Stimulated activated memory B cell treated with anti-CD40 and anti-IgM and Interleukin-4, amounts not matched to agents 10 μg/mL and 1 μg/mL and 100 μg/mL, for 72 hours (primary cell): ENCODE results near the gene FNDC11.

Experiments
- ATAC-seq: fragments of 150-1000 bp; cut with Tn5 transposase; 2 replicates; pipeline ENCODE4 v1.10.0; 2021
- H3K27ac Mint-ChIP-seq: one replicate; pipeline ENCODE4 v1.8.0; 2022; ENCODE audit warnings: mild to moderate bottlenecking, mixed read lengths
- H3K27me3 Mint-ChIP-seq: one replicate; pipeline ENCODE4 v1.8.0; 2022; ENCODE audit warnings: mixed read lengths
- H3K36me3 Mint-ChIP-seq: one replicate; pipeline ENCODE4 v1.8.0; 2022; ENCODE audit warnings: mixed read lengths
- H3K4me1 Mint-ChIP-seq: one replicate; pipeline ENCODE4 v1.8.0; 2022; ENCODE audit warnings: mixed read lengths
- H3K4me3 Mint-ChIP-seq: one replicate; pipeline ENCODE4 v1.8.0; 2022; ENCODE audit warnings: mild to moderate bottlenecking, moderate library complexity, mixed read lengths
- H3K9me3 Mint-ChIP-seq: one replicate; pipeline ENCODE4 v1.8.0; 2022; ENCODE audit warnings: mixed read lengths

Gene FNDC11

DNA sequence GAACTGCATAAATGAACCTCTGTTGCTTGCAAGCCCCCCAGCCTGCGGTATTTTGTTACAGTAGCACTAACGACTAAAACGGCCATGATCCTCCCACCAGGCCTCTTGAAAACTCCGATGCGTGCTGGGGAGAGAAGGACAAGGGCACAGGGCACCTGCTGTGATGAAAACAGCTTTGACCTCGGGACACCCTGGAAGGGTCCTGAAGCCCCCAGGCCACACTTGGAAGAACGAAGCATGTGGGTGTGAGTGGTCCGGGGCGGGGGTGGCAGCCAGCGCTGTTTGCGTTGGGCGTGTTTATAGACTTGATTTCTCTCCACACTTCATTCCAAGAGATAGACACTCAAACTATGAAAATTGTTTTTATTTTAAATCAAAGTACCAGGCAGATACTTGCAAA, 33.3 kb downstream of the FNDC11 start:
- Mint-ChIP-seq H3K4me1 (no peaks in the 10 kb centered on the region), H3K4me3 (no peak overlapping the region), H3K36me3 (peaks cover 34% of the 10 kb centered on the region), H3K27me3 (no peaks in the 10 kb centered on the region), H3K27ac (no peak overlapping the region), H3K9me3 (no peaks in the 10 kb centered on the region)
- no peak for ATAC-seq

DNA sequence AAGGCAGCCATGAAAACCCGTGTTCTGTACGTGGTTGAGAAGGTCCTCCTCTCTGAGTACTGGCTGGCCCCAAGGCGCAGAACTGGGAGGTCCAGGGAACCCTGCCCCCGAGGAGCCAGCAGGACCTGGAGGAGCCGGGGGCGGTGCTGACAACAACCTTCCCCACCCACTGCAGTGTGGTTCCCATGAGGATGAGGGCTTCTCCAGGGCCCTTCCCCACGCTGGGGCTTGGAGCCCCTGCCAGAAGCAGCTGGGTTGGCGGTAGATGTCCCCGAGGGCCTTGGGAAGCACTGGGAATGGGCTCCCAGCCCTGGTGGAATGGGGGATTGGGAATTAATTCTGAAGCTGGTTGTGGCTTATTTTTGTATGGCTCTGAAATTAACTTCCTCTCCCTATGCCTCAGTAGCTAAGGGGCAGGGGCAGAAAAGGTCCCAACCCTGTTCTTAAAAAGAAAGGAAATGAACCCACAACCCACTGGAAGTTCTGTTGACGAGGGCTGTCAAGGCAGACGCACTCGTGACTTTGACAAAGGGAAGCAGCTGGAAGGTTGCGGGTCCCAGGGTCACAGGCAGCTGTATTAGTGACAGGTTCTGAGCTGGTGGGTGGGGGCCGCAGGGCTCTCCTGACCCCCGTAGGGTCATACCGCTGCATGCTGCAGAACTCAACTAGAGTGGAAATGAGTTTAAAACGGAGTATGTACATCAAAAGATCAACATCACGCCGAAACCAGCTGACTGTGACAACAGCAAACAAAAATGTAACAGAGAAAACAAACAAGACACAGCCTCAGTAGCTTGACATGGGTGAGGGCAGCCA, 34.0 kb downstream of the FNDC11 start:
- no peak overlapping the region for H3K4me3 Mint-ChIP-seq
- H3K9me3 Mint-ChIP-seq = no peaks in the 10 kb centered on the region
- H3K36me3 Mint-ChIP-seq = peaks cover 38% of the 10 kb centered on the region
- no peak overlapping the region for H3K27ac Mint-ChIP-seq
- no peaks in the 10 kb centered on the region for H3K4me1 Mint-ChIP-seq
- no peaks in the 10 kb centered on the region for H3K27me3 Mint-ChIP-seq
- ATAC-seq = no peak

DNA sequence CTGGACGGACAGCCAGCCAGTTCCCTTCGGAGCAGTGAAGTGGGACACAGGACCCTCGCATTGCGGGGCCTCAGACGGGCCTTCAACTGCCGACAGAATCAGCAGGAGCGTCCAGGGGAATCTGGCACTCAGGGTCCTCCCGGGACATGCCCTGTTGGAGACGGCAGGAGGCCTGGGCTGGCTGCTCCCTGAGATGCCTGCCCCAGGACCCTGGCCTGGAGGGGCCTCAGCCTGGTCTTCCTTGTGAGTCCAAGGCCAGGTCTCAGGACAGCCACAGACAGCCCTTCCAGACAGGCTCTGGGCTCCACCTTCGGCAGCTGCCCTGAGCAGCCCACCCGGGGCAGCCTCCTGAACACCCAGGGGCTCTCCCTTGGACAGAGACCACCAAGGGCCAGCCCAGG, 34.7 kb downstream of the FNDC11 start:
- peaks cover 45% of the 10 kb centered on the region for H3K36me3 Mint-ChIP-seq
- H3K4me1 Mint-ChIP-seq = no peaks in the 10 kb centered on the region
- no peaks in the 10 kb centered on the region for H3K9me3 Mint-ChIP-seq
- no peak for ATAC-seq
- no peaks in the 10 kb centered on the region for H3K27me3 Mint-ChIP-seq
- no peak overlapping the region for H3K4me3 Mint-ChIP-seq
- H3K27ac Mint-ChIP-seq = no peak overlapping the region

DNA sequence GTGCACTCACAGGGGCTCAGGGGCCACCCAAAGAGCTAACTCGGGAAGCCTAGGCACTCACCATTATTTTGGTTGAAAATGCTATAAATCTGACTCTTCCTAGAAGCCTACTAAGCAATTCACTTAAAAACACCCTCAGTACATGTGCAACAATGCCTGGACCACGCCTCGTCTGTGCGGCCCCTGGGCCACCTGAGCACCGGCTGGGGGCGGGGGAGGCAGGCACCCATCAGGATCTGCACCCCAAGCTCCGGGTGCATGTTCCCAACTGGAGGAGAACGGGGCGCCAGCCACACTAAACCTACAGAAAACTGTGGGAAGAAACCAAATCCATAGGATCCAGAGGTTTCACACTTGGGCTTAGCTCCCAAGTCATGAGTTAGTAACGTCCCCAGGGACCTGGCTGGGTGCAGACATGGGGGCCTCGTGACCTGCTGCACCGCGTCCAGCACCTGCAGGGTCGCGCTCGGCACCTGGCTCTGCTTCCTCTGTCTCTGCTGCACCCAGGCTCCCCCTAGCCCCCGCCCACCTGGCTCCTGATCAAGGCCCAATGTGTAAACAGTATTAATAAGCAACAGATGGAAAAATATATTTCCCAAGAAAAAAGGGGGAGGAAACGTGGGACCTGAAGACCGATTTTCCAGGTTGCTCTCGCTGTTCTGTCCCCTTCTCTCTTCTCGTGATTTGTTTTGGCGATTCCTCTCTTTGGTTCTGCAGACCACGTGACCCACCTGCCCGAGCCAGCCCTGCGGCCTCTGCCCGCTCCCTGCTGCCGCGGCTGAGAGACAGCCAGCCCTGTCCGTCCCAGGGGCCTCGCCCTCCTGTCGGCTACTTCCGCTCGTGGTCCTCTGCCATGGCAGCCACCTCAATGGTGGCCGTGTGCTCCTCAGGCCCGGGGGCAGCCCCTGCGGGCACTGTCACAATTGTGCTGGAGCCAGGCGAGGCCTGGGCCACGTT, 35.6 kb downstream of the FNDC11 start:
- Mint-ChIP-seq H3K27me3 (no peaks in the 10 kb centered on the region), H3K4me3 (no peak overlapping the region), H3K9me3 (no peaks in the 10 kb centered on the region), H3K36me3 (peaks cover 46% of the 10 kb centered on the region), H3K27ac (no peak overlapping the region), H3K4me1 (no peaks in the 10 kb centered on the region)
- no peak for ATAC-seq

DNA sequence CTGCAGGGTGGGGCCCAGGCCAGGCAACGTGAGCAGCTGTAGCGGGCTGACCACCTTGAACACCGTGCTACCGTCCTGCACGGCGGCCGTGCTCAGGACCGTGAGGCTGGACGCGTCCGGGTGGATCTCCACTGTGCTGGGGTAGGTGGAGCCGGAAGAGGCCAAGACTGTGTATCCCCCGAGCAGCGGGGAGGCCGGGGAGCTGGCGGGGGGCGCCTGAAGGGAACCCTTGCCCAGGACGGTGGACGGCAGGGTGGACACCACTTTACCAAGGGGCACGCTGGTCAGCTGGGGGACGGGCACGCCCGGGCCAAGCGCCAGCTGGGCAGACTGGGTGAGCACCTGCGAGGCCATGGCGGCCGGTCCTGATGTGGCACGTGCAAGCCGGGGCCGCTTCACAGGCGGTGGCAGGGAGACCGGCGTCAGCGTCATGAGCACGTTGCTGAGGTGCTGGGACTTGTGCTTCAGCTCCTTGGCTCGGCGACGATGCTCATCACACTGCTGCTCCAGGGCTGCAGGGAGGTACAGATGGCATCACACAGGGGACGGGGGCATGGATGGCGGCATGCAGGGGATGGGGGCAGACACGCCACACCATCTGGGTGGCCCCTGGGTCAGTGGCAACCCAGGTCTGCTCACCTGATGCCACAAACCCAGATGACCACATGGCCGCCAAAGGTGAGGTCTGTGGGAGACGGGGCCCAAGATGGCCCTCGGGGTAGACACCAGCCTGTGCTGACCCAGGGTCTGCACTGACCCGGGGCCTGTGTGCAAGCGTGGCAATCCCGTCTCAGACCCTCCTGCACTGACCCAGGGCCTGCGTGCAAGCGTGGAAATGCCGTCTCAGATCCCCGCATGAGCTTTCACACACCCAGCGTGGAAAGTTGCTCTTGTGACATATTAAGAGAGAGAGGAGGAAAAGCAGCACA, 36.5 kb downstream of the FNDC11 start:
- Mint-ChIP-seq H3K9me3 (no peaks in the 10 kb centered on the region), H3K4me3 (no peak overlapping the region)

DNA sequence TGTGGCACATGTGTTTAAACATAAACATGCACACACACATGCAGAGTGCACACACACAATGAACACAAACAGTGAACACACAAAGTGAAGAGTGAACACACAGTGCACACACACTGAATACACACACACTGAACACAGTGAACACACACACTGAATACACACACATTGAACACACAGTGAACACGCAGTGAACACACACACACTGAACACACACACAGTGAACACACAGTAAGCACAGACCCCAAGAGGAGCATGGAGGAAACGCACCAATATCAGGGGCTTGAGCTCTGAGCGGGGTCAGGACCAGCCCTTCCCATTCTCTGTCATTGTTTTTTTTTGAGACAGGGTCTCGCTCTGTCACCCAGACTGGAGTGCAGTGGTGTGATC, 37.2 kb downstream of the FNDC11 start:
- Mint-ChIP-seq H3K36me3 (peaks cover 53% of the 10 kb centered on the region), H3K27ac (no peak overlapping the region), H3K4me1 (no peaks in the 10 kb centered on the region), H3K27me3 (no peaks in the 10 kb centered on the region), H3K9me3 (no peaks in the 10 kb centered on the region), H3K4me3 (no peak overlapping the region)
- ATAC-seq = no peak

More for the DNA sequence above, 36.5 kb downstream of the FNDC11 start:
- Mint-ChIP-seq H3K4me1 (no peaks in the 10 kb centered on the region), H3K27ac (no peak overlapping the region), H3K27me3 (no peaks in the 10 kb centered on the region), H3K36me3 (peaks cover 50% of the 10 kb centered on the region)
- no peak for ATAC-seq

GRCh38 chr20:63591786-63592355, 37.9 kb downstream of the FNDC11 start:
- no peaks in the 10 kb centered on the region for H3K9me3 Mint-ChIP-seq
- H3K27ac Mint-ChIP-seq = no peak overlapping the region
- H3K4me3 Mint-ChIP-seq = no peak overlapping the region
- H3K27me3 Mint-ChIP-seq = no peaks in the 10 kb centered on the region
- H3K36me3 Mint-ChIP-seq = peaks cover 53% of the 10 kb centered on the region
- no peaks in the 10 kb centered on the region for H3K4me1 Mint-ChIP-seq
- no peak for ATAC-seq

DNA sequence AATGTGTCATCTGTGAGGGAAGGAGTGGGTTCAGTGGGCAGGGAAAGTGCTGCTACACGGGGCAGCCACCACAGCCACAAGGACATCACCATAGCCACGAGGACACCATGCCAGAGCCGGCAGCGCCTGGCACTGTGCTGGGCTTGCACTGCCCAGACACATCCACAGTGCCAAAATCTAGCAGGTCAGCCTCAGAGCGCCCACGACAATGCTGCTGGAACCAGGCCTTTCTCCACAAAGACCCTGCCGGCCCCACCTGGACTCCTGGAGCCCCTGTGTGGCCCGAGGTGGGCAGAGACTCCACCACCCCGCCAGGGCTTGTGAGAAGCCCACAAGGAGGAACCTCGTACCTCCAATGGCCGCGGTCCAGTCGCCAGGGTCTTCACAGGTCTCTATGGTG, 38.7 kb downstream of the FNDC11 start:
- Mint-ChIP-seq H3K36me3 (peaks cover 57% of the 10 kb centered on the region), H3K9me3 (no peaks in the 10 kb centered on the region), H3K27ac (no peak overlapping the region), H3K4me3 (no peak overlapping the region), H3K27me3 (no peaks in the 10 kb centered on the region), H3K4me1 (no peaks in the 10 kb centered on the region)
- ATAC-seq = no peak

- Mint-ChIP-seq H3K9me3 (no peaks in the 10 kb centered on the region), H3K27ac (no peak overlapping the region), H3K4me1 (no peaks in the 10 kb centered on the region), H3K27me3 (no peaks in the 10 kb centered on the region), H3K4me3 (no peak overlapping the region), H3K36me3 (peaks cover 57% of the 10 kb centered on the region)
- no peak for ATAC-seq
These were observed 40.1 kb downstream of the FNDC11 start for GRCh38 chr20:63594043-63594561.

GRCh38 chr20:63595416-63596127, 41.6 kb downstream of the FNDC11 start:
- H3K9me3 Mint-ChIP-seq = no peaks in the 10 kb centered on the region
- H3K4me1 Mint-ChIP-seq = no peaks in the 10 kb centered on the region
- no peak overlapping the region for H3K27ac Mint-ChIP-seq
- no peaks in the 10 kb centered on the region for H3K27me3 Mint-ChIP-seq
- H3K4me3 Mint-ChIP-seq = no peak overlapping the region
- no peak for ATAC-seq
- H3K36me3 Mint-ChIP-seq = peaks cover 51% of the 10 kb centered on the region

DNA sequence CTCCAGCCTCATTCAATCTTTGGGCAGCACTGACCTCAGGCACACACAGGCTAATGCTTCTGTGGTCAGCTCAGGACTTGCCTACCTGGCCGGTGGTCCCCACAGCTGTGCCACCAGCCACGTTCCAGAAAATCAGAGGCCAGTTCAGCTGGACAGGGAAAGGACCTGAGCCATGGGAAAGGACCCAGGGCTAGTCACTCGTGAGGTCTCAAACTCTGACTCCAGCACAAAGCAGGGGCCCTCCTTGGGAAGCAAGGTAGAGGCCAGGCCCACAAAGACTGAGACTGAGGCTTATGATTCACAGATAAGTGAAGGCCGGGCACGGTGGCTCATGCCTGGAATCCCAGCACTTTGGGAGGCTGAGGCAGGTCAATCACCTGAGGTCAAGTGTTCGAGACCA, 42.5 kb downstream of the FNDC11 start:
- Mint-ChIP-seq H3K36me3 (peaks cover 42% of the 10 kb centered on the region), H3K9me3 (no peaks in the 10 kb centered on the region), H3K4me1 (no peaks in the 10 kb centered on the region), H3K4me3 (no peak overlapping the region), H3K27me3 (no peaks in the 10 kb centered on the region), H3K27ac (no peak overlapping the region)
- ATAC-seq = no peak

DNA sequence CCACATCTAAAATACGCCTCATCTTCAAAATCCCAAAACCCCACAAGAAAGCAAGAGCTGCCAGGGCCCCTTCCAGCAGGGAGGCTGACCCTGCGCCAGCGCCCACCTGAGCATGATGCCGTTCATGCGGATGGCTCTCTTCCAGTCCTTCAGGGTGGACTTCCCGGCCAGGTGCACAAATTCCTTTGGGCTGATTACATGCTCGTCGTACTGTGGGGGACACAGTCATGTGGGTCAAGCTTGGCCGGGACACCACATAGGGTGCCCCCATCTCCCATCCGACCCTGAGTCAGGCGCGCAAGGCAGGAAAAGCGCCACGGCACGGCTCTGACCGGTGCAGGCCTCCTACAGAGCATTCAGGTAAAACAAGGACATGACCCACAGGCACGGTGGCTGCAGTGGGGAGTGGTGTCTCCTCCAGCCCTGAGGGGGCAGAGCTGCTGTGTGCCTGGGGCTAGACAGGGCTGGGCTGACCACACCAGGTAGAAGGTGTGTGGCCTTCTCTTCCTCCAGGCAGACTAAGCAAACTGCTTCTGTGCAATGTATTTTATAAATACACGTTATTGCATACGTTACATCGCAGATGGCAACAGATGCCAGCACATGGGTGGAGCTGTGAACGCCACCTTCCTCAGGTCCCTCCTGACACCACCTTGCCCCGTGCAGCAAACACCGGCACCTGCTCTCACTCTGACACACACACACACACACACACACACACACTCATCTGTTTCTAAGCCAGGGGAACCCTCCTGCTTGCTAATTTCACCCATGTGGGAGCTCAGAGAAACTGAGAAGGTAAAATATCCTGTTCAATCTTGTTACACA, 43.9 kb downstream of the FNDC11 start:
- Mint-ChIP-seq H3K9me3 (no peaks in the 10 kb centered on the region), H3K4me3 (no peak overlapping the region)

More for the DNA sequence above, 43.9 kb downstream of the FNDC11 start:
- Mint-ChIP-seq H3K36me3 (peaks cover 44% of the 10 kb centered on the region), H3K27ac (no peak overlapping the region), H3K27me3 (no peaks in the 10 kb centered on the region), H3K4me1 (peaks cover 9% of the 10 kb centered on the region)
- no peak for ATAC-seq
